ENCODE results near the gene CBLB. TPM values are rescaled to one million over a fixed set of nuclear protein-coding genes. Genes with fewer than 3 reads are reported as not detected.

The CBLB gene
- total RNA-seq, 2 donors from 2014 or later = 20.2 to 34.5 TPM

- no peak for TF ChIP-seq CTCF (IDR thresholded peaks at IDR 0.05)
- no peak overlapping the region for H3K4me3 ChIP-seq
- H3K4me1 ChIP-seq = no peaks in the 10 kb centered on the region
- no peak overlapping the region for H3K9ac ChIP-seq (ENCODE audit: low read depth in 2 of 2, low read length in 2 of 2)
- no peaks in the 10 kb centered on the region for H3K9me3 ChIP-seq
- no peaks in the 10 kb centered on the region for H3K27me3 ChIP-seq
- no peaks in the 10 kb centered on the region for H3K36me3 ChIP-seq
- intact Hi-C loops (cut with DNase I) = no loop called here
- DNase-seq = no peak
- H3K27ac ChIP-seq = no peak overlapping the region
Observed at GRCh38 chr3:105911496-105911895, 42.7 kb upstream of the CBLB start.

GRCh38 chr3:105907777-105908176 is 39.0 kb upstream of the CBLB start:
- intact Hi-C loops (cut with DNase I) = no loop called here
- TF ChIP-seq CTCF (IDR thresholded peaks at IDR 0.05) = no peak
- Histone ChIP-seq H3K27ac (no peak overlapping the region), H3K27me3 (no peaks in the 10 kb centered on the region), H3K4me3 (no peak overlapping the region), H3K9me3 (no peaks in the 10 kb centered on the region), H3K9ac (ENCODE audit: low read depth in 2 of 2, low read length in 2 of 2) (no peak overlapping the region), H3K4me1 (no peaks in the 10 kb centered on the region), H3K36me3 (no peaks in the 10 kb centered on the region)
- DNase-seq = no peak

- Histone ChIP-seq H3K27ac (no peak overlapping the region), H3K9ac (ENCODE audit: low read depth in 2 of 2, low read length in 2 of 2) (no peak overlapping the region), H3K27me3 (no peaks in the 10 kb centered on the region), H3K9me3 (no peaks in the 10 kb centered on the region), H3K36me3 (no peaks in the 10 kb centered on the region), H3K4me3 (no peak overlapping the region), H3K4me1 (no peaks in the 10 kb centered on the region)
- no peak for DNase-seq
- intact Hi-C loops (cut with DNase I) = no loop called here
- TF ChIP-seq CTCF (IDR thresholded peaks at IDR 0.05) = no peak
Observed at GRCh38 chr3:105906836-105907235, 38.0 kb upstream of the CBLB start.

GRCh38 chr3:105906345-105906744 is 37.5 kb upstream of the CBLB start:
- Histone ChIP-seq H3K4me3 (no peak overlapping the region), H3K9ac (ENCODE audit: low read depth in 2 of 2, low read length in 2 of 2) (no peak overlapping the region), H3K27ac (no peak overlapping the region), H3K9me3 (no peaks in the 10 kb centered on the region), H3K4me1 (no peaks in the 10 kb centered on the region), H3K36me3 (no peaks in the 10 kb centered on the region), H3K27me3 (no peaks in the 10 kb centered on the region)
- TF ChIP-seq CTCF (IDR thresholded peaks at IDR 0.05) = no peak
- intact Hi-C loops (cut with DNase I) = no loop called here
- DNase-seq = no peak

GRCh38 chr3:105905328-105905727 is 36.5 kb upstream of the CBLB start:
- Histone ChIP-seq H3K9ac (ENCODE audit: low read depth in 2 of 2, low read length in 2 of 2) (no peak overlapping the region), H3K27me3 (no peaks in the 10 kb centered on the region), H3K4me3 (no peak overlapping the region), H3K9me3 (no peaks in the 10 kb centered on the region), H3K4me1 (no peaks in the 10 kb centered on the region), H3K27ac (no peak overlapping the region), H3K36me3 (no peaks in the 10 kb centered on the region)
- no peak for TF ChIP-seq CTCF (IDR thresholded peaks at IDR 0.05)
- intact Hi-C loops (cut with DNase I) = no loop called here
- DNase-seq = no peak

Measured in colonic mucosa (tissue), 4 donors.